Stimulated activated CD4-positive, alpha-beta T cell treated with anti-CD3 and anti-CD28 coated beads, Interleukin-1b, Interleukin-23, amount 100 ng/mL, for 24 hours (primary cell): ENCODE measurements around the gene CAPZA1.

Source experiments
- DNase-seq, 4 experiments: peaks; one replicate each; pipeline ENCODE4 v3.0.0-alpha.2; 2020; ENCODE audit warnings: low read depth in 4 of 4, low spot score in 1 of 4

The CAPZA1 gene

GRCh38 chr1:112714313-112715263 lies 95.0 kb downstream of the CAPZA1 start:
- no peak for DNase-seq

- peak; percentile 84 to 95 (median 86) for DNase-seq
These were observed 95.8 kb downstream of the CAPZA1 start, which contains the start of gene PPM1J for GRCh38 chr1:112715264-112716053. Gene PPM1J, minus strand, starts transcription at chr1:112715332. Its CDS starts 31 bp downstream, at chr1:112715301.

GRCh38 chr1:112716133-112716720 lies 96.6 kb downstream of the CAPZA1 start:
- peak; percentile 65 to 74 (median 73) for DNase-seq

GRCh38 chr1:112717263-112717873 lies 97.7 kb downstream of the CAPZA1 start:
- DNase-seq = no peak

- peak; percentile 47 to 70 (median 62) for DNase-seq
These were observed 99.2 kb downstream of the CAPZA1 start for GRCh38 chr1:112718691-112719418.

- DNase-seq = no peak
These were observed 100.1 kb downstream of the CAPZA1 start for GRCh38 chr1:112719706-112720105.

GRCh38 chr1:112720800-112721199 lies 101.2 kb downstream of the CAPZA1 start:
- no peak for DNase-seq
